ENCODE measurements around the gene TTC3. TPM values are rescaled to one million over a fixed set of nuclear protein-coding genes. Genes with fewer than 3 reads are reported as not detected.
"Not testable (repeated sequence)": the region's sequence is repeated elsewhere in the genome, so short reads cannot be mapped to it uniquely, and the experiment has no call there.

Gene TTC3
- total RNA-seq, 1 experiment from 2014 or later, result 92.8 TPM

- intact Hi-C loops (cut with micrococcal nuclease; ENCODE audit: unreplicated experiment), result not testable (repeated sequence)
Observed at GRCh38 chr21:37114301-37114700, 41.2 kb downstream of the TTC3 start.

GRCh38 chr21:37116459-37116858, 43.4 kb downstream of the TTC3 start:
- BruUV-seq (replicated peaks); POLR2A ChIA-PET; CTCF ChIA-PET: not testable (repeated sequence)

More at GRCh38 chr21:37114301-37114700, 41.2 kb downstream of the TTC3 start:
- H3K27me3 Mint-ChIP-seq (ENCODE audit: insufficient read depth, unreplicated experiment); H3K27ac Mint-ChIP-seq (ENCODE audit: unreplicated experiment); H3K9me3 ChIP-seq; DNase-seq; H3K4me1 ChIP-seq; BruUV-seq (replicated peaks); H3K9me3 Mint-ChIP-seq (ENCODE audit: unreplicated experiment); H3K36me3 ChIP-seq (ENCODE audit: control insufficient read depth, insufficient read depth, low read length); CTCF ChIA-PET; H3K27me3 ChIP-seq (replicated peaks; ENCODE audit: control insufficient read depth, insufficient read depth, low read length); H3K4me3 ChIP-seq (ENCODE audit: low read depth, low read length); POLR2A ChIA-PET; H3K4me3 Mint-ChIP-seq (ENCODE audit: unreplicated experiment): not testable (repeated sequence)
- H3K36me3 Mint-ChIP-seq (ENCODE audit: insufficient read depth, unreplicated experiment), result peaks cover 14% of the 10 kb centered on the region
- peaks cover 10% of the 10 kb centered on the region for H3K4me1 Mint-ChIP-seq (ENCODE audit: low read depth, unreplicated experiment)

DNA sequence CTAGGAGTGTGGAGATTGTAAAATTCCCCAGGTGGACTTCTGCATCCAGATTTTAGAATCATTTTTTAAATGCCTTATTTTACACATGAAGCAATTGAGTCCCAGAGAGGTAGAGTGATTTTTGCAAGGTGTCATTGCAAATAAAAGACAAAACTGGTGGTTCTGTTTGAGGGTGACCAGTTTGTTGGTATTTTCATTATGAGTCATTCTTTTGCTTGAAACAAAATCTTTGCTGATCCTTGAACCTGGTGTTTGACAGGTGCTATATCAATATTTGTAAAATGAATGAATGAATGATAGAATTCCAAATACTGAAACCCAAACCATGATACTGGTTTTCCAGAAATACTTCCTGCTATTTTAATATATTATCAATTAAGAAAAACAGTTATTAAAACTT, 44.1 kb downstream of the TTC3 start:
- Histone ChIP-seq H3K9me3 (no peaks in the 10 kb centered on the region), H3K4me3 (ENCODE audit: low read depth, low read length) (no peak overlapping the region), H3K27me3 (replicated peaks; ENCODE audit: control insufficient read depth, insufficient read depth, low read length) (no peaks in the 10 kb centered on the region), H3K36me3 (ENCODE audit: control insufficient read depth, insufficient read depth, low read length) (no peaks in the 10 kb centered on the region), H3K4me1 (peaks cover 5% of the 10 kb centered on the region)
- Mint-ChIP-seq H3K4me3 (ENCODE audit: unreplicated experiment) (no peak overlapping the region), H3K36me3 (ENCODE audit: insufficient read depth, unreplicated experiment) (peaks cover 7% of the 10 kb centered on the region), H3K27ac (ENCODE audit: unreplicated experiment) (no peak overlapping the region), H3K27me3 (ENCODE audit: insufficient read depth, unreplicated experiment) (no peaks in the 10 kb centered on the region), H3K9me3 (ENCODE audit: unreplicated experiment) (no peaks in the 10 kb centered on the region), H3K4me1 (ENCODE audit: low read depth, unreplicated experiment) (peaks cover 10% of the 10 kb centered on the region)
- intact Hi-C loops (cut with micrococcal nuclease; ENCODE audit: unreplicated experiment), result no loop called here
- ChIA-PET POLR2A (interaction anchor here (0.6 kb wide), 1 partner anchor 128 kb away, joined by 5 read pairs; no protein-coding TSS in a partner anchor), CTCF (interaction anchor here (0.7 kb wide), 1 partner anchor 44 kb away, joined by 4 read pairs; the partner anchor contains the start of genes PIGP and TTC3)
- TF ChIP-seq, protein P1, sequence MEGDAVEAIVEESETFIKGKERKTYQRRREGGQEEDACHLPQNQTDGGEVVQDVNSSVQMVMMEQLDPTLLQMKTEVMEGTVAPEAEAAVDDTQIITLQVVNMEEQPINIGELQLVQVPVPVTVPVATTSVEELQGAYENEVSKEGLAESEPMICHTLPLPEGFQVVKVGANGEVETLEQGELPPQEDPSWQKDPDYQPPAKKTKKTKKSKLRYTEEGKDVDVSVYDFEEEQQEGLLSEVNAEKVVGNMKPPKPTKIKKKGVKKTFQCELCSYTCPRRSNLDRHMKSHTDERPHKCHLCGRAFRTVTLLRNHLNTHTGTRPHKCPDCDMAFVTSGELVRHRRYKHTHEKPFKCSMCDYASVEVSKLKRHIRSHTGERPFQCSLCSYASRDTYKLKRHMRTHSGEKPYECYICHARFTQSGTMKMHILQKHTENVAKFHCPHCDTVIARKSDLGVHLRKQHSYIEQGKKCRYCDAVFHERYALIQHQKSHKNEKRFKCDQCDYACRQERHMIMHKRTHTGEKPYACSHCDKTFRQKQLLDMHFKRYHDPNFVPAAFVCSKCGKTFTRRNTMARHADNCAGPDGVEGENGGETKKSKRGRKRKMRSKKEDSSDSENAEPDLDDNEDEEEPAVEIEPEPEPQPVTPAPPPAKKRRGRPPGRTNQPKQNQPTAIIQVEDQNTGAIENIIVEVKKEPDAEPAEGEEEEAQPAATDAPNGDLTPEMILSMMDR (IDR thresholded peaks at IDR 0.05; ENCODE audit: insufficient read depth in 1 of 2, low read depth in 1 of 2, low read length in 1 of 2, severe bottlenecking in 1 of 2, unreplicated experiment in 1 of 2), result no peak
- DNase-seq, result no peak
- no TSS peak for BruUV-seq (replicated peaks)

More at GRCh38 chr21:37116459-37116858, 43.4 kb downstream of the TTC3 start:
- H3K9me3 Mint-ChIP-seq (ENCODE audit: unreplicated experiment); H3K9me3 ChIP-seq; H3K36me3 Mint-ChIP-seq (ENCODE audit: insufficient read depth, unreplicated experiment); H3K4me3 Mint-ChIP-seq (ENCODE audit: unreplicated experiment); H3K4me1 ChIP-seq; H3K27me3 ChIP-seq (replicated peaks; ENCODE audit: control insufficient read depth, insufficient read depth, low read length); H3K27me3 Mint-ChIP-seq (ENCODE audit: insufficient read depth, unreplicated experiment); H3K27ac Mint-ChIP-seq (ENCODE audit: unreplicated experiment); H3K4me3 ChIP-seq (ENCODE audit: low read depth, low read length); H3K36me3 ChIP-seq (ENCODE audit: control insufficient read depth, insufficient read depth, low read length); DNase-seq; intact Hi-C loops (cut with micrococcal nuclease; ENCODE audit: unreplicated experiment): not testable (repeated sequence)
- peaks cover 10% of the 10 kb centered on the region for H3K4me1 Mint-ChIP-seq (ENCODE audit: low read depth, unreplicated experiment)

DNA sequence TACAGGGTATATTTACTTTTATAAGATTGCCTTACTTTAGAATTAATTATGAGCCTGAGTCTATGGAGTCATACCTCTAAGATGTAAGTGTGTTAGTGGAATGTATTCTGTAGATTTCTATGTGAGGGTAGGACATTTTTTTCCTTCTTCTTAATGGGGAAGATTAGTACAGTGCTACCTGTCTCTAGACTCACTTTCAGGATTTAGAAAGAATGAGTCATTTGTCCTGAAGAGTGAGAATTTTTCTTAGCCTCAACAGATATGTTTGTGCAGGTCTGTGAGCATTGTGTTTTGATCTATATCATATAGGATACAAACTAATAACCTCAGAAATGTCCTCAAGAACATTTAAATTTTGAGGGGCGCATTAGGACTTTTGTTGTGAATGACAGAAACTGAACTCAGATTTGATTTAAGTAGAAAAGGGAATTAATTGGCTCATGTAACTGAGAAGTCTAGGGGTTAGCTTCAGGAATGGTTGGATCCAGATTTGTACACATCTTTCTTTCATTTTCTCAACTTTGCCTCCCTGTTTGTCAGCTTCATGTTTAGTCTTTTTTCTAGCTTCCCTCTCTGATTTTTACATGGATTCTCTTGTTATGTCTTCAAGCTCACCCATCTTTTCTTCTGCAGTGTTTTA, 45.3 kb downstream of the TTC3 start:
- ChIA-PET CTCF (interaction anchor here (0.6 kb wide), 1 partner anchor 108 kb away, joined by 4 read pairs; no protein-coding TSS in a partner anchor), POLR2A (no interaction called here)
- Histone ChIP-seq H3K4me1 (peaks cover 5% of the 10 kb centered on the region), H3K4me3 (ENCODE audit: low read depth, low read length) (no peak overlapping the region), H3K27me3 (replicated peaks; ENCODE audit: control insufficient read depth, insufficient read depth, low read length) (no peaks in the 10 kb centered on the region), H3K36me3 (ENCODE audit: control insufficient read depth, insufficient read depth, low read length) (no peaks in the 10 kb centered on the region), H3K9me3 (no peaks in the 10 kb centered on the region)
- H3K4me1 Mint-ChIP-seq (ENCODE audit: low read depth, unreplicated experiment), result peaks cover 10% of the 10 kb centered on the region
- intact Hi-C loops (cut with micrococcal nuclease; ENCODE audit: unreplicated experiment), result no loop called here
- no peak overlapping the region for H3K4me3 Mint-ChIP-seq (ENCODE audit: unreplicated experiment)
- TF ChIP-seq, protein P1 (IDR thresholded peaks at IDR 0.05; ENCODE audit: insufficient read depth in 1 of 2, low read depth in 1 of 2, low read length in 1 of 2, severe bottlenecking in 1 of 2, unreplicated experiment in 1 of 2), result no peak
- H3K27ac Mint-ChIP-seq (ENCODE audit: unreplicated experiment), result no peak overlapping the region
- no peak for DNase-seq
- no peaks in the 10 kb centered on the region for H3K9me3 Mint-ChIP-seq (ENCODE audit: unreplicated experiment)
- H3K27me3 Mint-ChIP-seq (ENCODE audit: insufficient read depth, unreplicated experiment), result no peaks in the 10 kb centered on the region
- no TSS peak for BruUV-seq (replicated peaks)
- peaks cover 12% of the 10 kb centered on the region for H3K36me3 Mint-ChIP-seq (ENCODE audit: insufficient read depth, unreplicated experiment)

Data from Caco-2 (cell line).